ENCODE data around the gene FAM184B.
A peak's percentile ranks its signal among the peaks of the same experiment; 100 is the strongest.

Gene FAM184B

GRCh38 chr4:17781300-17782287, at the start of gene FAM184B:
Gene FAM184B, minus strand, starts transcription at chr4:17781621. Its CDS starts 322 bp downstream, at chr4:17781299.
- no peak for DNase-seq

GRCh38 chr4:17823871-17824669, 42.6 kb upstream of the FAM184B start:
- DNase-seq: no peak

- DNase-seq: peak; percentile 22
Measured at GRCh38 chr4:17817027-17817426, 35.6 kb upstream of the FAM184B start.

GRCh38 chr4:17816142-17816541, 34.7 kb upstream of the FAM184B start:
- DNase-seq: no peak

GRCh38 chr4:17814140-17814539, 32.7 kb upstream of the FAM184B start:
- DNase-seq: no peak

GRCh38 chr4:17812801-17813200, 31.4 kb upstream of the FAM184B start:
- no peak for DNase-seq

- DNase-seq: no peak
Measured at GRCh38 chr4:17812125-17812524, 30.7 kb upstream of the FAM184B start.

GRCh38 chr4:17811078-17811603, 29.7 kb upstream of the FAM184B start:
- no peak for DNase-seq

- DNase-seq: peak; percentile 97
Measured at GRCh38 chr4:17810260-17811077, 29.0 kb upstream of the FAM184B start, which contains the start of the genes DCAF16 and NCAPG. Gene DCAF16, minus strand, starts transcription at chr4:17810757. Its CDS starts 6,616 bp downstream, at chr4:17804141. Gene NCAPG, plus strand, starts transcription at chr4:17810979. Its CDS starts 99 bp downstream, at chr4:17811078.

GRCh38 chr4:17809667-17810066, 28.2 kb upstream of the FAM184B start:
- no peak for DNase-seq

GRCh38 chr4:17807446-17807845, 26.0 kb upstream of the FAM184B start:
- no peak for DNase-seq

GRCh38 chr4:17805580-17806155, 24.2 kb upstream of the FAM184B start:
- no peak for DNase-seq

GRCh38 chr4:17797808-17798207, 16.4 kb upstream of the FAM184B start:
- no peak for DNase-seq

- no peak for DNase-seq
Measured at GRCh38 chr4:17794730-17795129, 13.3 kb upstream of the FAM184B start.

- no peak for DNase-seq
Measured at GRCh38 chr4:17788956-17789355, 7.5 kb upstream of the FAM184B start.

GRCh38 chr4:17787315-17787714, 5.9 kb upstream of the FAM184B start:
- no peak for DNase-seq

- DNase-seq: no peak
Measured at GRCh38 chr4:17786567-17786966, 5.1 kb upstream of the FAM184B start.

GRCh38 chr4:17785858-17786257, 4.4 kb upstream of the FAM184B start:
- no peak for DNase-seq

- DNase-seq: no peak
Measured at GRCh38 chr4:17780501-17781299, 721 bp downstream of the FAM184B start.

GRCh38 chr4:17778431-17778830, 3.0 kb downstream of the FAM184B start:
- no peak for DNase-seq

- DNase-seq: no peak
Measured at GRCh38 chr4:17773135-17773698, 8.2 kb downstream of the FAM184B start.
